Stimulated activated naive CD4-positive, alpha-beta T cell (primary cell): ENCODE measurements around the gene KRT6A.
"Not testable (repeated sequence)": the region's sequence is repeated elsewhere in the genome, so short reads cannot be mapped to it uniquely, and the experiment has no call there.

Experiments used
- DNase-seq, 6 experiments: peaks; one replicate each; lab custom pipeline; 2025; lab: John Stamatoyannopoulos, UW

The KRT6A gene

GRCh38 chr12:52502877-52503276 lies 9.8 kb upstream of the KRT6A start:
- DNase-seq, result no peak

GRCh38 chr12:52501490-52501889 lies 8.4 kb upstream of the KRT6A start:
- DNase-seq, result no peak

GRCh38 chr12:52500574-52500973 lies 7.5 kb upstream of the KRT6A start:
- DNase-seq, result not testable (repeated sequence)

- no peak for DNase-seq
Measured at GRCh38 chr12:52499806-52500560, 6.9 kb upstream of the KRT6A start.

- no peak for DNase-seq
Measured at GRCh38 chr12:52498946-52499345, 5.9 kb upstream of the KRT6A start.

GRCh38 chr12:52497975-52498374 lies 4.9 kb upstream of the KRT6A start:
- no peak for DNase-seq

- DNase-seq, result no peak
Measured at GRCh38 chr12:52496590-52497071, 3.6 kb upstream of the KRT6A start.

GRCh38 chr12:52496054-52496453 lies 3.0 kb upstream of the KRT6A start:
- DNase-seq, result no peak

- DNase-seq, result no peak
Measured at GRCh38 chr12:52495389-52495788, 2.3 kb upstream of the KRT6A start.

GRCh38 chr12:52494518-52494917 lies 1.5 kb upstream of the KRT6A start:
- DNase-seq, result no peak

- DNase-seq, result no peak
Measured at GRCh38 chr12:52494100-52494499, 1.0 kb upstream of the KRT6A start.

GRCh38 chr12:52492405-52492804 lies 652 bp downstream of the KRT6A start:
- not testable (repeated sequence) for DNase-seq

- not testable (repeated sequence) for DNase-seq
Measured at GRCh38 chr12:52491495-52491894, 1.6 kb downstream of the KRT6A start.

- no peak for DNase-seq
Measured at GRCh38 chr12:52488736-52489135, 4.3 kb downstream of the KRT6A start.

GRCh38 chr12:52487744-52488443 lies 5.2 kb downstream of the KRT6A start:
- DNase-seq, result not testable (repeated sequence)

- DNase-seq, result no peak
Measured at GRCh38 chr12:52487211-52487610, 5.8 kb downstream of the KRT6A start.

GRCh38 chr12:52486166-52487105 lies 6.6 kb downstream of the KRT6A start:
- DNase-seq, result no peak

GRCh38 chr12:52480073-52480472 lies 13.0 kb downstream of the KRT6A start:
- no peak for DNase-seq

GRCh38 chr12:52477651-52478050 lies 15.4 kb downstream of the KRT6A start:
- no peak for DNase-seq

- no peak for DNase-seq
Measured at GRCh38 chr12:52474212-52474611, 18.8 kb downstream of the KRT6A start.

GRCh38 chr12:52473768-52474167 lies 19.3 kb downstream of the KRT6A start, which contains the start of gene KRT6C:
Gene KRT6C (minus strand): TSS chr12:52473805. CDS start chr12:52473737, 68 bp downstream.
- DNase-seq, result no peak

GRCh38 chr12:52469853-52470252 lies 23.2 kb downstream of the KRT6A start:
- DNase-seq, result no peak
